ENCODE data around the gene CGGBP1. TPM values are rescaled to one million over a fixed set of nuclear protein-coding genes. Genes with fewer than 3 reads are reported as not detected.

The CGGBP1 gene
- total RNA-seq, 2 experiments from 2014 or later = 54.4 to 76.0 TPM

DNA sequence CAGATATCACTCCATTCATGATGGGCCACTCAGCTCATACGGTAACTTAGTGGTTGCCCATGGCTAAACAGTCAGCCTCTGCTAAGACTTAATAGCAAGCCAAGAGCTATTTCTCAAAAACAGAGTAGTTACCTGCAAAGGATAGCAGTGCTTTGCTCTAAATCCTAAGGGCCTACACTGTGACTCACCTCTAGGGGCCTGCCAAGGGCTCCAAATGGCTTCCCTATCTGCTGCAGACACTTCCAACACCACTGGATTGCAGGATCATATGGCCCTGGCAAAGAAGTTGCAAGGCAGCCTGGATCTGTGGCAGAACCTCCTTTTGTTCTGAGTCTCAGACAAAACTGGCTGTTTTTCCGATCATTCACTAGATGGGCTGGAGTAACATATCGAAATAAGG, 17.8 kb downstream of the CGGBP1 start:
- TF ChIP-seq, protein P1, sequence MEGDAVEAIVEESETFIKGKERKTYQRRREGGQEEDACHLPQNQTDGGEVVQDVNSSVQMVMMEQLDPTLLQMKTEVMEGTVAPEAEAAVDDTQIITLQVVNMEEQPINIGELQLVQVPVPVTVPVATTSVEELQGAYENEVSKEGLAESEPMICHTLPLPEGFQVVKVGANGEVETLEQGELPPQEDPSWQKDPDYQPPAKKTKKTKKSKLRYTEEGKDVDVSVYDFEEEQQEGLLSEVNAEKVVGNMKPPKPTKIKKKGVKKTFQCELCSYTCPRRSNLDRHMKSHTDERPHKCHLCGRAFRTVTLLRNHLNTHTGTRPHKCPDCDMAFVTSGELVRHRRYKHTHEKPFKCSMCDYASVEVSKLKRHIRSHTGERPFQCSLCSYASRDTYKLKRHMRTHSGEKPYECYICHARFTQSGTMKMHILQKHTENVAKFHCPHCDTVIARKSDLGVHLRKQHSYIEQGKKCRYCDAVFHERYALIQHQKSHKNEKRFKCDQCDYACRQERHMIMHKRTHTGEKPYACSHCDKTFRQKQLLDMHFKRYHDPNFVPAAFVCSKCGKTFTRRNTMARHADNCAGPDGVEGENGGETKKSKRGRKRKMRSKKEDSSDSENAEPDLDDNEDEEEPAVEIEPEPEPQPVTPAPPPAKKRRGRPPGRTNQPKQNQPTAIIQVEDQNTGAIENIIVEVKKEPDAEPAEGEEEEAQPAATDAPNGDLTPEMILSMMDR (conservative IDR thresholded peaks at IDR 0.05; ENCODE audit: low read length) = no peak
- TF ChIP-seq EZH2phosphoT487 (IDR thresholded peaks at IDR 0.05; ENCODE audit: borderline replicate concordance, low read depth, low read length) = no peak
- H3K4me2 ChIP-seq (ENCODE audit: low read length) = no peak overlapping the region
- H3K36me3 ChIP-seq (ENCODE audit: insufficient read depth, low read length) = no peaks in the 10 kb centered on the region
- no peak overlapping the region for H3K27ac ChIP-seq (ENCODE audit: low read depth, low read length, poor library complexity, severe bottlenecking)
- no TSS peak for BruUV-seq (replicated peaks)
- H3K4me1 ChIP-seq (ENCODE audit: insufficient read depth, low read length, poor library complexity, severe bottlenecking) = no peaks in the 10 kb centered on the region
- intact Hi-C loops (cut with micrococcal nuclease; ENCODE audit: unreplicated experiment) = no loop called here
- no peak overlapping the region for H3K4me3 ChIP-seq (ENCODE audit: low read depth, low read length, poor library complexity, severe bottlenecking)
- no peaks in the 10 kb centered on the region for H3K9me3 ChIP-seq (ENCODE audit: low read length)
- POLR2A ChIA-PET = interaction anchor here (0.5 kb wide), 1 partner anchor 114 kb away, joined by 7 read pairs; no protein-coding TSS in a partner anchor
- no peak for DNase-seq (ENCODE audit: low spot score)
- no peaks in the 10 kb centered on the region for H3K79me2 ChIP-seq (ENCODE audit: insufficient read depth, low read depth, low read length)
- H2AFZ ChIP-seq (ENCODE audit: low read length) = no peak overlapping the region
- H4K20me1 ChIP-seq (ENCODE audit: insufficient read depth, low read length) = no peaks in the 10 kb centered on the region
- 0 out of 2 replicates have a peak, but pooled peaks cover 2% of the 10 kb centered on the region for H3K9me2 ChIP-seq (ENCODE audit: insufficient read depth, low read length)
- CTCF ChIA-PET (ENCODE audit: unreplicated experiment) = no interaction called here

DNA sequence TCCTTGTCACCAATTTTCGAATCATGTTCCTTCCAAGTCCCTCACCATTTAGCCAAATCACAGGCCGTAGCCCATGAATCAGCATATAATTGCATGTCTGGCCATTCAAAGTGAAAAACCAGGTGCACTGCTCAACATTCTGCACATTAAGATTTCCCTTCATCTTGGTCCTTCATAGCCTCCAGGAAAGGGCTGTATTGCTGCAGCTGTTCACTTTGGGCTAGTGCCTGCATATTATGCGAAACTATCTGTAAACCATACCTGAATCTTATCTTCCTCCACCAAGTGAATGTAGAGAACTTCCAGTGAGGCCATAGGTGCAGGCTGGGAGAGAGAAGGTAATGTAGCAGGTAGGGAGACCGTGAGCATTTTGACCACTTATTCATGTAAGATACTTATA, 18.3 kb downstream of the CGGBP1 start:
- BruUV-seq (replicated peaks) = no TSS peak
- no peak overlapping the region for H3K4me3 ChIP-seq (ENCODE audit: low read depth, low read length, poor library complexity, severe bottlenecking)
- H2AFZ ChIP-seq (ENCODE audit: low read length) = no peak overlapping the region
- H4K20me1 ChIP-seq (ENCODE audit: insufficient read depth, low read length) = no peaks in the 10 kb centered on the region
- ChIA-PET CTCF (ENCODE audit: unreplicated experiment) (no interaction called here), POLR2A (interaction anchor here (0.5 kb wide), 1 partner anchor 114 kb away, joined by 7 read pairs; no protein-coding TSS in a partner anchor)
- H3K27ac ChIP-seq (ENCODE audit: low read depth, low read length, poor library complexity, severe bottlenecking) = no peak overlapping the region
- H3K36me3 ChIP-seq (ENCODE audit: insufficient read depth, low read length) = no peaks in the 10 kb centered on the region
- intact Hi-C loops (cut with micrococcal nuclease; ENCODE audit: unreplicated experiment) = no loop called here
- no peaks in the 10 kb centered on the region for H3K79me2 ChIP-seq (ENCODE audit: insufficient read depth, low read depth, low read length)
- 0 out of 2 replicates have a peak, but pooled peaks cover 1% of the 10 kb centered on the region for H3K9me2 ChIP-seq (ENCODE audit: insufficient read depth, low read length)
- H3K4me2 ChIP-seq (ENCODE audit: low read length) = no peak overlapping the region
- DNase-seq (ENCODE audit: low spot score) = no peak
- H3K4me1 ChIP-seq (ENCODE audit: insufficient read depth, low read length, poor library complexity, severe bottlenecking) = no peaks in the 10 kb centered on the region
- no peaks in the 10 kb centered on the region for H3K9me3 ChIP-seq (ENCODE audit: low read length)
- no peak for TF ChIP-seq EZH2phosphoT487 (IDR thresholded peaks at IDR 0.05; ENCODE audit: borderline replicate concordance, low read depth, low read length)
- TF ChIP-seq, protein P1 (conservative IDR thresholded peaks at IDR 0.05; ENCODE audit: low read length) = no peak

DNA sequence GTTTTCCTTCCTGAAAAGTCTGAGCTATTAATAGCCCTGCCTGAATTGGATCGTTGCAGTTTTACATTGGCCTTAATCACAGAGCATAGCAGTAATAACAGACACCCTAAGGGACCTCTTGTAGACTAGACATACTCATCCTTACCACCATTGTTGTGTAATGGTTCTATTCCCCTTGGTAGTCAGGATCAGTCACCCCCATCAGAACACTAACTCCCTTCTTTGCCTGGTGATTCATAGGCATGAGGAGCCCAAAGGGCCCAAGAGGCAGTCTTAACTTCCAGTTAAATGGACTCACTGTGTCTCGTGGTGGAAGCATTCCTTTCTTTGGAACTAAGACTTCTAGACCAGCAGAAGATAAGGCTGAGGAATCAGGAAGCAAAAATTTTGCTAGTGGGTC, 20.2 kb downstream of the CGGBP1 start:
- Histone ChIP-seq H3K4me1 (ENCODE audit: insufficient read depth, low read length, poor library complexity, severe bottlenecking) (no peaks in the 10 kb centered on the region), H3K9me3 (ENCODE audit: low read length) (no peaks in the 10 kb centered on the region), H3K9me2 (ENCODE audit: insufficient read depth, low read length) (no peaks in the 10 kb centered on the region), H3K36me3 (ENCODE audit: insufficient read depth, low read length) (no peaks in the 10 kb centered on the region), H3K4me3 (ENCODE audit: low read depth, low read length, poor library complexity, severe bottlenecking) (no peak overlapping the region), H3K79me2 (ENCODE audit: insufficient read depth, low read depth, low read length) (no peaks in the 10 kb centered on the region), H2AFZ (ENCODE audit: low read length) (no peak overlapping the region), H4K20me1 (ENCODE audit: insufficient read depth, low read length) (no peaks in the 10 kb centered on the region), H3K4me2 (ENCODE audit: low read length) (no peak overlapping the region), H3K27ac (ENCODE audit: low read depth, low read length, poor library complexity, severe bottlenecking) (no peak overlapping the region)
- TF ChIP-seq, protein P1 (conservative IDR thresholded peaks at IDR 0.05; ENCODE audit: low read length) = no peak
- no peak for TF ChIP-seq EZH2phosphoT487 (IDR thresholded peaks at IDR 0.05; ENCODE audit: borderline replicate concordance, low read depth, low read length)
- BruUV-seq (replicated peaks) = no TSS peak
- intact Hi-C loops (cut with micrococcal nuclease; ENCODE audit: unreplicated experiment) = no loop called here
- ChIA-PET CTCF (ENCODE audit: unreplicated experiment) (no interaction called here), POLR2A (no interaction called here)
- no peak for DNase-seq (ENCODE audit: low spot score)
